Panc1 (cell line): ENCODE results near the gene RNF224. TPM values are rescaled to one million over a fixed set of nuclear protein-coding genes. Genes with fewer than 3 reads are reported as not detected.
"Not testable (repeated sequence)": the region's sequence is repeated elsewhere in the genome, so short reads cannot be mapped to it uniquely, and the experiment has no call there.

Experiments
- ATAC-seq: fragments of 200-7000 bp; cut with Tn5 transposase; 2 replicates; pipeline ENCODE4 v1.9.1; 2020; ENCODE audit warnings: mild to moderate bottlenecking, moderate library complexity
- BruUV-seq: library from RNA; stranded (reverse); fragments of 400-500 nt; replicated peaks from 2 replicates; lab custom pipeline; 2021; lab: Mats Ljungman, UMichigan
- CTCF ChIA-PET: fragments of 300-600 bp; sonication (Branson Sonifier 250); formaldehyde crosslinking; loops from one replicate; lab custom pipeline; 2022; ENCODE audit warnings: antibody characterized with exemption; lab: Charles Lee
- POLR2A ChIA-PET: fragments of 300-600 bp; sonication (Branson Sonifier 250); formaldehyde crosslinking; loops from one replicate; lab custom pipeline; 2022; ENCODE audit warnings: antibody characterized with exemption; lab: Charles Lee
- DNase-seq: peaks from one replicate; pipeline ENCODE4 v3.0.0-alpha.2; 2010; ENCODE audit warnings: low read depth, low spot score
- H3K27ac ChIP-seq: 2 replicates; pipeline ENCODE4 v1.5.1; 2011; ENCODE audit warnings: mild to moderate bottlenecking, low read length, inconsistent platforms
- H3K27me3 ChIP-seq: fragments of 200-500 bp; sonication (Bioruptor generic); 2 replicates; pipeline ENCODE4 v1.6.0; 2014; ENCODE audit warnings: low read length, inconsistent platforms; ENCODE audit not compliant: control insufficient read depth, insufficient read depth
- H3K36me3 ChIP-seq: fragments of 200-500 bp; sonication (Bioruptor generic); 2 replicates; pipeline ENCODE4 v1.5.1; 2014; ENCODE audit warnings: inconsistent platforms, mild to moderate bottlenecking, low read length, moderate library complexity; ENCODE audit not compliant: control insufficient read depth, insufficient read depth
- H3K4me1 ChIP-seq: 2 replicates; pipeline ENCODE4 v1.5.1; 2011; ENCODE audit warnings: inconsistent platforms, mild to moderate bottlenecking, low read length, moderate library complexity; ENCODE audit not compliant: control insufficient read depth, insufficient read depth
- H3K4me3 ChIP-seq, 2 experiments: 2 replicates each; pipeline ENCODE4 v1.5.1; 2011 to 2012; ENCODE audit warnings: low read depth in 2 of 2, low read length in 2 of 2, mild to moderate bottlenecking in 2 of 2, inconsistent platforms in 1 of 2, moderate library complexity in 1 of 2
- H3K9me3 ChIP-seq: fragments of 200-500 bp; sonication (Bioruptor generic); 2 replicates; pipeline ENCODE4 v1.5.1; 2014; ENCODE audit warnings: low read depth, mild to moderate bottlenecking, inconsistent platforms, low read length, moderate library complexity; ENCODE audit not compliant: control insufficient read depth, insufficient read depth
- CTCF ChIP-seq: fragments of 450-650 bp; IDR thresholded peaks from 2 replicates; pipeline ENCODE4 v1.5.1; 2017; ENCODE audit warnings: mild to moderate bottlenecking
- POLR2AphosphoS5 ChIP-seq: IDR thresholded peaks from 2 replicates; pipeline ENCODE4 v1.6.1; 2012; ENCODE audit warnings: mild to moderate bottlenecking, low read depth, low read length, moderate library complexity
- REST ChIP-seq, 2 experiments: IDR thresholded peaks; 2 replicates each; pipeline ENCODE4 v1.6.1; 2011 to 2012; ENCODE audit warnings: low read depth in 2 of 2, control low read depth in 1 of 2, low read length in 1 of 2, mild to moderate bottlenecking in 1 of 2, moderate library complexity in 1 of 2; ENCODE audit not compliant: insufficient read depth in 1 of 2
- SIN3A ChIP-seq: IDR thresholded peaks from 2 replicates; pipeline ENCODE4 v1.6.1; 2012; ENCODE audit warnings: low read depth, mild to moderate bottlenecking, low read length, moderate library complexity, borderline replicate concordance; ENCODE audit not compliant: insufficient read depth
- TCF7L2 ChIP-seq: IDR thresholded peaks from 2 replicates; pipeline ENCODE4 v1.6.1; 2011; ENCODE audit warnings: mild to moderate bottlenecking, low read depth, low read length, inconsistent platforms
- in situ Hi-C: cut with HindIII; loops from 2 replicates; pipeline ENCODE4 v1.10.0; 2016; ENCODE audit warnings: low sequenced_read_pairs, low pct_unique_long_range_greater_than_20kb
- intact Hi-C: fragments of 100-400 bp; cut with micrococcal nuclease; formaldehyde crosslinking; loops from one replicate; pipeline ENCODE4 v1.10.0; 2022; ENCODE audit not compliant: unreplicated experiment
- total RNA-seq: library from RNA; stranded (reverse); gene quantifications from one replicate; pipeline ENCODE4 v1.2.1, GENCODE V29; 2021; ENCODE audit not compliant: unreplicated experiment

RNF224 gene
- total RNA-seq, 1 experiment from 2014 or later: 0.15 TPM

GRCh38 chr9:137256856-137257255 is 29.6 kb downstream of the RNF224 start:
- POLR2A ChIA-PET: no interaction called here
- Histone ChIP-seq H3K9me3 (no peaks in the 10 kb centered on the region), H3K27me3 (no peaks in the 10 kb centered on the region), H3K27ac (0 out of 2 replicates have a peak overlapping the region, but pooled peaks have one; percentile 82), H3K4me1 (peaks cover 16% of the 10 kb centered on the region), H3K36me3 (peaks cover 3% of the 10 kb centered on the region; the same call in 1 of the 2 replicates), H3K4me3 (peak overlapping the region; percentile 72 to 78; a peak in 2 of 4 replicates)
- no TSS peak for BruUV-seq
- intact Hi-C loops (no loop called here), in situ Hi-C loops (no loop called here)
- TF ChIP-seq REST (IDR thresholded peaks at IDR 0.05; ENCODE audit: insufficient read depth in 1 of 2, low read depth in 2 of 2, low read length in 1 of 2) (no peak), POLR2AphosphoS5 (no peak), TCF7L2 (no peak), SIN3A (no peak), CTCF (no peak)
- CTCF ChIA-PET: no interaction called here
- ATAC-seq: no peak
- no peak for DNase-seq

GRCh38 chr9:137262173-137262908 is 35.0 kb downstream of the RNF224 start:
- CTCF ChIA-PET: interaction anchor here (1.0 kb wide), 1 partner anchor 26 kb away, joined by 3 read pairs; no protein-coding TSS in a partner anchor
- BruUV-seq, H3K27ac ChIP-seq, H3K36me3 ChIP-seq, H3K4me3 ChIP-seq, intact Hi-C loops, ATAC-seq, DNase-seq, in situ Hi-C loops, H3K9me3 ChIP-seq, H3K27me3 ChIP-seq, H3K4me1 ChIP-seq: not testable (repeated sequence)
- peak; percentile 76 for TF ChIP-seq CTCF
- POLR2A ChIA-PET: interaction anchor here (0.8 kb wide), 1 partner anchor 22 kb away, joined by 3 read pairs; the partner anchor contains the start of gene TUBB4B
